IMR-90 (cell line): ENCODE results near the gene SLC7A10. TPM values are rescaled to one million over a fixed set of nuclear protein-coding genes. Genes with fewer than 3 reads are reported as not detected.
"Not testable (repeated sequence)": the region's sequence is repeated elsewhere in the genome, so short reads cannot be mapped to it uniquely, and the experiment has no call there.

Source experiments
- ATAC-seq: fragments of 200-7000 bp; cut with Tn5 transposase; 2 replicates; pipeline ENCODE4 v1.9.1; 2020; ENCODE audit warnings: low read depth, mild to moderate bottlenecking, moderate library complexity
- BruUV-seq: library from RNA; stranded (reverse); fragments of 400-500 nt; replicated peaks from 2 replicates; lab custom pipeline; 2021; lab: Mats Ljungman, UMichigan
- CTCF ChIA-PET: fragments of 300-600 bp; formaldehyde crosslinking; extraction: SDS; loops from one replicate; lab custom pipeline; 2021; ENCODE audit warnings: antibody characterized with exemption; lab: Yijun Ruan, JAX
- POLR2A ChIA-PET: fragments of 300-600 bp; sonication (Branson Sonifier 250); formaldehyde crosslinking; loops from one replicate; lab custom pipeline; 2022; ENCODE audit warnings: antibody characterized with exemption; ENCODE audit not compliant: unreplicated experiment; lab: Charles Lee
- DNase-seq: peaks from one replicate; pipeline ENCODE4 v3.0.0; 2013
- H2AFZ ChIP-seq: replicated peaks from 2 replicates; pipeline ENCODE3; 2013; ENCODE audit warnings: low read length, mild to moderate bottlenecking; ENCODE audit not compliant: poor library complexity
- H2AK5ac ChIP-seq: 2 replicates; pipeline ENCODE4 v1.6.1; 2013; ENCODE audit warnings: low read depth, low read length, inconsistent platforms
- H2AK9ac ChIP-seq: replicated peaks from 2 replicates; pipeline ENCODE3; 2013; ENCODE audit warnings: mild to moderate bottlenecking, low read depth, low read length, moderate library complexity; ENCODE audit not compliant: poor library complexity
- H2BK120ac ChIP-seq: 2 replicates; pipeline ENCODE4 v1.6.1; 2013; ENCODE audit warnings: low read depth, low read length, inconsistent platforms
- H2BK15ac ChIP-seq: 3 replicates; pipeline ENCODE4 v1.6.1; 2013; ENCODE audit warnings: low read depth, low read length, inconsistent platforms
- H2BK20ac ChIP-seq: 2 replicates; pipeline ENCODE4 v1.6.1; 2013; ENCODE audit warnings: low read depth, mild to moderate bottlenecking, inconsistent platforms, low read length, moderate library complexity
- H2BK5ac ChIP-seq: 2 replicates; pipeline ENCODE4 v1.6.1; 2013; ENCODE audit warnings: mild to moderate bottlenecking, low read depth, low read length, inconsistent platforms; ENCODE audit not compliant: poor library complexity, severe bottlenecking
- H3K14ac ChIP-seq: replicated peaks from 2 replicates; pipeline ENCODE4 v1.6.1; 2013; ENCODE audit warnings: low read depth, low read length, inconsistent platforms
- H3K18ac ChIP-seq: 2 replicates; pipeline ENCODE4 v1.6.1; 2013; ENCODE audit warnings: low read depth, low read length, control low read depth
- H3K23ac ChIP-seq: 2 replicates; pipeline ENCODE4 v1.6.1; 2013; ENCODE audit warnings: low read depth, low read length, inconsistent platforms
- H3K27ac ChIP-seq: 2 replicates; pipeline ENCODE4 v1.5.1; 2013; ENCODE audit warnings: mild to moderate bottlenecking, control low read depth, low read length; ENCODE audit not compliant: insufficient read depth
- H3K27me3 ChIP-seq: 2 replicates; pipeline ENCODE4 v1.6.1; 2013; ENCODE audit warnings: low read length; ENCODE audit not compliant: control insufficient read depth, insufficient read depth
- H3K36me3 ChIP-seq: 2 replicates; pipeline ENCODE4 v1.6.1; 2013; ENCODE audit warnings: low read length, mixed read lengths; ENCODE audit not compliant: control insufficient read depth, insufficient read depth
- H3K4ac ChIP-seq: 2 replicates; pipeline ENCODE4 v1.6.1; 2013; ENCODE audit warnings: low read depth, low read length, inconsistent platforms
- H3K4me1 ChIP-seq: 2 replicates; pipeline ENCODE4 v1.6.1; 2013; ENCODE audit warnings: low read length, mixed read lengths; ENCODE audit not compliant: control insufficient read depth, insufficient read depth
- H3K4me2 ChIP-seq: 2 replicates; pipeline ENCODE4 v1.6.1; 2013; ENCODE audit warnings: low read depth, mild to moderate bottlenecking, control low read depth, low read length, moderate library complexity
- H3K4me3 ChIP-seq: 2 replicates; pipeline ENCODE4 v1.5.1; 2013; ENCODE audit warnings: low read depth, mild to moderate bottlenecking, control low read depth, low read length, moderate library complexity; ENCODE audit not compliant: insufficient read depth
- H3K56ac ChIP-seq: 2 replicates; pipeline ENCODE4 v1.6.1; 2013; ENCODE audit warnings: low read length, inconsistent platforms; ENCODE audit not compliant: insufficient read depth; ENCODE audit errors: extremely low read depth
- H3K79me1 ChIP-seq, 2 experiments: 2 replicates each; pipeline ENCODE4 v1.6.1; 2013; ENCODE audit warnings: low read length in 2 of 2, inconsistent platforms in 1 of 2, low read depth in 1 of 2
- H3K9ac ChIP-seq: 2 replicates; pipeline ENCODE4 v1.6.1; 2013; ENCODE audit warnings: low read depth, low read length, control low read depth
- H3K9me1 ChIP-seq: 2 replicates; pipeline ENCODE4 v1.6.1; 2013; ENCODE audit warnings: low read length, inconsistent platforms; ENCODE audit not compliant: insufficient read depth
- H3K9me3 ChIP-seq: 2 replicates; pipeline ENCODE4 v1.6.1; 2013; ENCODE audit warnings: low read length; ENCODE audit not compliant: control insufficient read depth, insufficient read depth
- H4K20me1 ChIP-seq: 2 replicates; pipeline ENCODE4 v1.6.1; 2013; ENCODE audit warnings: low read length, inconsistent platforms; ENCODE audit not compliant: insufficient read depth
- H4K5ac ChIP-seq: 2 replicates; pipeline ENCODE4 v1.6.1; 2013; ENCODE audit warnings: mild to moderate bottlenecking, low read depth, low read length, control low read depth
- H4K8ac ChIP-seq, 2 experiments: 2 replicates each; pipeline ENCODE4 v1.6.1; 2013; ENCODE audit warnings: low read depth in 2 of 2, low read length in 2 of 2, control low read depth in 1 of 2, inconsistent platforms in 1 of 2
- H4K91ac ChIP-seq: 2 replicates; pipeline ENCODE4 v1.6.1; 2013; ENCODE audit warnings: low read depth, low read length, inconsistent platforms; ENCODE audit not compliant: insufficient read depth
- WGBS, 2 experiments: methylation state at CpG; one replicate each; pipeline versions ENCODE4 v1.1.5 to v1.1.7; 2013; ENCODE audit warnings: missing lambda C conversion rate in 2 of 2; ENCODE audit not compliant: insufficient read length in 1 of 2; ENCODE audit errors: extremely low coverage in 2 of 2; 5-methylcytosine and 5-hydroxymethylcytosine counted together
- dilution Hi-C: fragments of 300-500 bp; cut with HindIII; formaldehyde crosslinking; loops from one replicate; pipeline ENCODE4 v1.14.3; 2018; ENCODE audit warnings: low sequenced_read_pairs; ENCODE audit not compliant: unreplicated experiment
- in situ Hi-C: fragments of 300-500 bp; cut with MboI; formaldehyde crosslinking; loops from 3 replicates; pipeline ENCODE4 v1.14.3; 2019; ENCODE audit warnings: low sequenced_read_pairs, inconsistent platforms, mixed read lengths
- intact Hi-C: fragments of 100-400 bp; cut with micrococcal nuclease; formaldehyde crosslinking; loops from 2 replicates; pipeline ENCODE4 v1.10.0; 2022
- polyA plus RNA-seq, 3 experiments: library from polyadenylated mRNA; depleted of rRNA; stranded (reverse); fragments of >200 nt; gene quantifications; 2 replicates each; pipeline ENCODE4 v1.2.3, GENCODE V29; 2012; ENCODE audit warnings: low replicate concordance in 1 of 3
- total RNA-seq: library from RNA; depleted of rRNA; stranded (reverse); fragments of >200 nt; gene quantifications from 2 replicates; pipeline ENCODE4 v1.2.3, GENCODE V29; 2012

SLC7A10 gene
- total and polyA plus RNA-seq, 2 of the 4 experiments (the other 2 are of a cell fraction), result not detected

- not testable (repeated sequence) for H2BK15ac ChIP-seq, BruUV-seq
Observed at GRCh38 chr19:33222255-33222654, 3.4 kb downstream of the SLC7A10 start.

More at GRCh38 chr19:33222255-33222654, 3.4 kb downstream of the SLC7A10 start:
- H3K9me1 ChIP-seq, H3K9me3 ChIP-seq, H4K91ac ChIP-seq, H2BK5ac ChIP-seq, H4K8ac ChIP-seq, H3K4me1 ChIP-seq, ATAC-seq, DNase-seq, dilution Hi-C loops, H4K5ac ChIP-seq, H3K23ac ChIP-seq, H2AK9ac ChIP-seq, in situ Hi-C loops, H2BK20ac ChIP-seq, POLR2A ChIA-PET, H2BK120ac ChIP-seq, H4K20me1 ChIP-seq, H3K56ac ChIP-seq, H3K9ac ChIP-seq, H3K36me3 ChIP-seq, H3K18ac ChIP-seq, H3K4me3 ChIP-seq, H3K4me2 ChIP-seq, CTCF ChIA-PET, H2AK5ac ChIP-seq, H3K27ac ChIP-seq, H2AFZ ChIP-seq, H3K14ac ChIP-seq, H3K79me1 ChIP-seq, intact Hi-C loops, H3K4ac ChIP-seq: not testable (repeated sequence)
- peaks cover 58% of the 10 kb centered on the region for H3K27me3 ChIP-seq
- WGBS, 2 experiments, result no CpG with 5 or more reads among the region's 2 CpGs
